ENCODE measurements around the gene KLK6. TPM values are rescaled to one million over a fixed set of nuclear protein-coding genes. Genes with fewer than 3 reads are reported as not detected.

The KLK6 gene
- total RNA-seq, 6 experiments from 2014 or later = not detected

GRCh38 chr19:50909240-50910070 lies 59.9 kb downstream of the KLK6 start:
- Histone ChIP-seq H3K4me3 (no peak overlapping the region), H3K27me3 (peaks cover 0 to 6% of the 10 kb centered on the region in 2 donors), H3K4me1 (no peaks in the 10 kb centered on the region), H3K27ac (no peak overlapping the region), H3K9me3 (no peaks in the 10 kb centered on the region), H3K36me3 (no peaks in the 10 kb centered on the region)
- no peak for TF ChIP-seq POLR2A (IDR thresholded peaks at IDR 0.05)
- TF ChIP-seq CTCF (IDR thresholded peaks at IDR 0.05) = no peak
- ATAC-seq (peak in 3 of 4 donors; percentile 19 to 47 (median 46)), DNase-seq (peak in 1 of 3 donors; percentile 31)
- 4% methylated on average over 17 of the region's 36 CpGs for WGBS (ENCODE audit: insufficient coverage, low coverage, low lambda C conversion rate, missing lambda C conversion rate)
- intact Hi-C loops (cut with DNase I) = no loop called here

Other genes with a start within 250 kb of the KLK6 start
- gene SHANK1, start 249.8 kb downstream of the KLK6 start, total RNA-seq = under 1 TPM in 4 of 6 experiments, not detected in 2; 0.07 to 0.62 (median 0.25) TPM
- gene CLEC11A, start 246.2 kb downstream of the KLK6 start, total RNA-seq = 1 to 10 TPM; 1.7 to 9.9 (median 5.0) TPM
- gene GPR32, start 199.1 kb downstream of the KLK6 start, total RNA-seq = not detected
- under 1 TPM in 1 of 6 experiments, not detected in 5; 0.37 TPM for gene ACP4, start 179.2 kb downstream of the KLK6 start, total RNA-seq
- gene KLK1, start 145.8 kb downstream of the KLK6 start, total RNA-seq = not detected
- gene KLK15, start 136.0 kb downstream of the KLK6 start, total RNA-seq = not detected
- not detected for gene KLK3, start 114.7 kb downstream of the KLK6 start, total RNA-seq
- gene KLK2, start 96.2 kb downstream of the KLK6 start, total RNA-seq = not detected
- not detected for gene KLK4, start 58.2 kb downstream of the KLK6 start, total RNA-seq
- not detected for gene KLK5, start 16.6 kb downstream of the KLK6 start, total RNA-seq
- gene KLK7, start 14.3 kb upstream of the KLK6 start, total RNA-seq = not detected
- gene KLK8, start 32.0 kb upstream of the KLK6 start, total RNA-seq = not detected
- under 1 TPM in 2 of 6 experiments, not detected in 4; 0.13 to 0.43 TPM for gene KLK10, start 50.1 kb upstream of the KLK6 start, total RNA-seq
- not detected for gene KLK11, start 57.0 kb upstream of the KLK6 start, total RNA-seq
- not detected for gene KLK12, start 65.4 kb upstream of the KLK6 start, total RNA-seq
- not detected for gene KLK13, start 95.5 kb upstream of the KLK6 start, total RNA-seq
- under 1 TPM in 2 of 6 experiments, not detected in 4; 0.17 to 0.18 TPM for gene KLK14, start 113.3 kb upstream of the KLK6 start, total RNA-seq
- 1 to 10 TPM; 3.3 to 6.4 (median 3.9) TPM for gene CTU1, start 138.8 kb upstream of the KLK6 start, total RNA-seq
- gene SIGLEC9, start 155.3 kb upstream of the KLK6 start, total RNA-seq = 1 to 10 TPM; 3.8 to 7.9 (median 4.1) TPM
- gene SIGLEC7, start 172.7 kb upstream of the KLK6 start, total RNA-seq = 1 to 10 TPM; 2.4 to 7.3 (median 3.9) TPM